Epithelial cell of esophagus (primary cell): ENCODE measurements around the gene USH1C.

Experiments
- DNase-seq: peaks from one replicate; pipeline ENCODE4 v3.0.0; 2010; ENCODE audit warnings: low read depth
- H3K4me3 ChIP-seq: 2 replicates; pipeline ENCODE4 v1.5.1; 2011; ENCODE audit warnings: mild to moderate bottlenecking, low read length, control low read depth
- TF ChIP-seq, protein P1 (sequence below): IDR thresholded peaks from 2 replicates; pipeline ENCODE4 v1.5.1; 2011; ENCODE audit warnings: low read depth, mild to moderate bottlenecking, low read length, control low read depth, inconsistent platforms; ENCODE audit not compliant: insufficient read depth; ENCODE audit errors: missing control alignments

The USH1C gene

DNA sequence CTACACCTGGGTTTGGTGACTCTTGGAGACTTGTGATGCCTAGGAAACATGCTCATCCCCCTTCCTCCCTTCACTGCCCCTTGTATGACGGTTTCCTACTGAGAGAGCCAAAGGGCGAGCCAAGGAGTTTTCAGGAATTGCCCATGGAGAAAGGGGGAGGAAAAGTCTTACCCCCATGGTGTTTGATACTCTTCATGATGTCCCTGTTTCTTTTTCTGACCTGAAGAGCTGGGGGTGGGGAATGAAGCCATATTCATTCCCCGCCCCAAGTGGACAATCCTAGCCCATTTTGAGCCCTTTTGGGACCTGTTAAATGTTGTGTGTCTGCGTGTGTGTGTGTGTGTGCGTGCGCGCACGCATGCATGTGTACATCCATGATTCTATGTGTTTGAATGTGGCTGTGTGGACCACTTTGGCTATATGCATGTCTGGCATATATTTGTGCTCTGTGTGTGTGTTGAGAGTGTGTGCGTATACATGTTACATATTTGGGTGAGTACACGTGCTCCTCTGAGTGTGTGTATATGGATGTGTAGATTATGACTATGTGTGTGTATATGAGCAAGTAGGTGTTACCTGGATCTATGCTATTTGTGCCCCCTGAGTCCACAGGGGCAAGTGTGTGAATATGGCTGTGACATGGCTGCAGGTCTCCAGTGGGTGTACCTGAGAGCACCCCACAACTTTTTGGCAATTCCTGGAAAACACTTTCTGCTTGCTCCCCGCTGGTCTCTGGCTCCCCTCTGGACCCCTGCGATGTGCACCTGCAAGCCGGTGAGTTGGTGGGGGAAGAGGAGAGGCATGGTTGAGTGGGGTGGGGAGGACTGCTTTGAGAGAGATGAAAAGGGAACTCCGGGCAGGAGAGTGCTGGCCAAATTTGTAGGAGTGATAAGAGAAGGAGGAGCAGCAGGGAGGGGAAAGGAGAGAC lies 27.5 kb upstream of the USH1C start:
- TF ChIP-seq, protein P1, sequence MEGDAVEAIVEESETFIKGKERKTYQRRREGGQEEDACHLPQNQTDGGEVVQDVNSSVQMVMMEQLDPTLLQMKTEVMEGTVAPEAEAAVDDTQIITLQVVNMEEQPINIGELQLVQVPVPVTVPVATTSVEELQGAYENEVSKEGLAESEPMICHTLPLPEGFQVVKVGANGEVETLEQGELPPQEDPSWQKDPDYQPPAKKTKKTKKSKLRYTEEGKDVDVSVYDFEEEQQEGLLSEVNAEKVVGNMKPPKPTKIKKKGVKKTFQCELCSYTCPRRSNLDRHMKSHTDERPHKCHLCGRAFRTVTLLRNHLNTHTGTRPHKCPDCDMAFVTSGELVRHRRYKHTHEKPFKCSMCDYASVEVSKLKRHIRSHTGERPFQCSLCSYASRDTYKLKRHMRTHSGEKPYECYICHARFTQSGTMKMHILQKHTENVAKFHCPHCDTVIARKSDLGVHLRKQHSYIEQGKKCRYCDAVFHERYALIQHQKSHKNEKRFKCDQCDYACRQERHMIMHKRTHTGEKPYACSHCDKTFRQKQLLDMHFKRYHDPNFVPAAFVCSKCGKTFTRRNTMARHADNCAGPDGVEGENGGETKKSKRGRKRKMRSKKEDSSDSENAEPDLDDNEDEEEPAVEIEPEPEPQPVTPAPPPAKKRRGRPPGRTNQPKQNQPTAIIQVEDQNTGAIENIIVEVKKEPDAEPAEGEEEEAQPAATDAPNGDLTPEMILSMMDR, result no peak
- H3K4me3 ChIP-seq, result no peak overlapping the region
- DNase-seq, result no peak

DNA sequence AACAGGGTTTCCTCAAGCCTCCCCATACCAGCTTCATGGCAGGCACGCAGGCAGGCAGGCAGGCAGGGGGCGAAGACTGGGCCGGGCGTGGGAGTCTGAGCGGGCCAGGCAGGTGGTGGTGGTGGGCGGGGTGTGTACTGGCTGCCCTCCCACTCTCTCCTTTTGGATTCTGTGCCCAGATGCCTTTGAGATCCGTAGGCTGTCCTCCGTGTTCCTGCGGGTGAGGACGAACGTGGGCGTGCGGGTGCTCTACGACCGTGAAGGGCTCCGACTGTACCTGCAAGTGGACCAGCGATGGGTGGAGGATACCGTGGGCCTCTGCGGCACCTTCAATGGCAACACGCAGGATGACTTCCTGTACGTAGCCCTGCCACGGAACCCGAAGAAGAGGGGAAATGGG lies 25.8 kb upstream of the USH1C start:
- H3K4me3 ChIP-seq, result no peak overlapping the region
- TF ChIP-seq, protein P1, result no peak
- DNase-seq, result no peak

DNA sequence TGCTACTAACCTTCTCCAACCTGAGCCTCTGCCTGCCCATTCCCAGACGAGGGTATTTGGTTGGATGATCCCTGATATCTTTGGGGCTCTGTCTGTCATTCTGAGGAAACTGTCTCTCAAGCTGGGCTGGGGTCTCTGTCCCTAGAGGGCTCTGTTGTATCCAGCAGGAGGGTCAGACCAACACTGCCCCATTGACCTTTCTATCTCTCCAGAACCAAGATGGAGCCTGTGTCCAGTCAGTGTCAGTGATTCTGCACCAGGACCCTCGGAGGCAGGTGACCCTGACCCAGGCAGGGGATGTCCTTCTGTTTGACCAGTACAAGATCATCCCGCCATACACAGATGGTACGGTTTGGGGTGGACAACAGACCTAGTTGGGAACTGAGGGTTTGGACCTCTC lies 24.7 kb upstream of the USH1C start:
- TF ChIP-seq, protein P1, result no peak
- no peak overlapping the region for H3K4me3 ChIP-seq
- no peak for DNase-seq

DNA sequence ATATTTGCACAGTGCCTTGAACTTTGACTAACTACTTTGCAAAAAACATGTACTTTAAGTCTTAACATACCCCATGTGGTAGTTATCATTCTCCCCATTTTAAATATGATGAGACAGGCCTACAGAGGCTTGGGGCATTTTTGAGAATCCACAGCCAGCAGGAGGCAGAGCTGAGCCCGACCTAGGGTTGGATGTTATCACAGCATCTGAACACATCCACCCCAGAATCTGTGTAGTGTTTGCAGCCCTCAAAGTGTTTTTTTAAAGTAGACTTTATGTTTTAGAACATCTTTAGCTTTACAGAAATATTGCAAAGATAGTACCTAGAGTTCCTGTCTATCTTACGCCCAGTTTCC lies 20.4 kb upstream of the USH1C start:
- no peak for DNase-seq

DNA sequence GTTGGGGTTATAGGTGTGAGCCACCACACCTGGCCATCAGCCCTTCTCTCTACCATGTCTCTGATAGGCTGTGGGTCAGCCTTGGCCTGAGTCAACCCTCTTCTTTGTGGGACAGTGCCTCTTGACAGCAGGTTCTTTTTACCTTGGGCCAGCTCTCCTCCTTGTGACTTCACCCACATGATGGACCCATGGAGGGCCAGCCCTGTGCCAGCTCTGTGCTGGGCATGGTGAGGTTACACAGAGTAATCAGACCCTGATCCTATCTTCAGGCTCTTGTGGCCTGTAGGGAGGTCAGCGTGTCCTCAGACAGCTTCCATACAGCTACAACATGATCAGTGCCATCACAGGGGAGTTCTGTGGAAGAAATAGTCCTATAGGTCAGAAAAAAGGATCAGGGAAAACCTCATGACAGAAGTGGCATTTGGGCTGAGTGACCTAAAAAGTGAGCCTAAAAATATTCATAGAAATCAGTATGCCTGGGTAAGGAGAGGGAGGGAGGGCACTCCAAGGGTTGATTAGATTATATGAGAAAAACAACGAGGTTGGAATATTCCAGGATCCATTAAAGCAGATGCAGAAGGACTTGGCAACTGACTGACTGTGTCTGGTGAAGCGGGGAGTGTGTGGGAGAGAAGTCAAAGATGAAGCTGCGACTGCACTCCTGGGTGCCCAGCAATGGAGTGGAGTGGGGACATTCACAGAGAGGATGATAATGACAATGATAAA lies 19.9 kb upstream of the USH1C start:
- H3K4me3 ChIP-seq, result no peak overlapping the region
- no peak for DNase-seq
- TF ChIP-seq, protein P1, result no peak

More for the DNA sequence above, 20.4 kb upstream of the USH1C start:
- H3K4me3 ChIP-seq, result no peak overlapping the region
- TF ChIP-seq, protein P1, result peak; percentile 10

DNA sequence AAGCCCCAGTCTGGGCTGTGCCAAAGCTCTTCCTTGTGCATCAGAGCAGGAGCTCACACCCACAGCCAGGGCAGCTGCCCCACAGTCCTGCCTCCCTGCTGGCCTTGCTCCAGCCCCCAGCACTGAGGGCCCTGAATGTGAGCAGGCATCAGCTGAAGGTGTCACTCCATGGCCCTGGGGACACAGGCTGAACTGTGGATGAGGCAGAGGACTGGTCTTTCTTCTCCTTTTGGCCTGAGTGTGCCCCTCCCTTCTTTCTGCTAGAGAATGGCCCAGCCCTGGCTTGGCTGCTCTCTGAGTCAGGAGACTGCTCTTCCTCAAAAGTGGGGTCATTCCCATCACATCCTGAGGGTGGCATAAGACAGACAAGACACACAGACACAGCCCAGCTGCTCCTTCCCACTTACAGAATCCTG lies 19.0 kb upstream of the USH1C start:
- peak; percentile 36 for DNase-seq
- no peak overlapping the region for H3K4me3 ChIP-seq
- TF ChIP-seq, protein P1, result no peak
